Measurements from ENCODE around the gene CTDSP1.

The CTDSP1 gene

DNA sequence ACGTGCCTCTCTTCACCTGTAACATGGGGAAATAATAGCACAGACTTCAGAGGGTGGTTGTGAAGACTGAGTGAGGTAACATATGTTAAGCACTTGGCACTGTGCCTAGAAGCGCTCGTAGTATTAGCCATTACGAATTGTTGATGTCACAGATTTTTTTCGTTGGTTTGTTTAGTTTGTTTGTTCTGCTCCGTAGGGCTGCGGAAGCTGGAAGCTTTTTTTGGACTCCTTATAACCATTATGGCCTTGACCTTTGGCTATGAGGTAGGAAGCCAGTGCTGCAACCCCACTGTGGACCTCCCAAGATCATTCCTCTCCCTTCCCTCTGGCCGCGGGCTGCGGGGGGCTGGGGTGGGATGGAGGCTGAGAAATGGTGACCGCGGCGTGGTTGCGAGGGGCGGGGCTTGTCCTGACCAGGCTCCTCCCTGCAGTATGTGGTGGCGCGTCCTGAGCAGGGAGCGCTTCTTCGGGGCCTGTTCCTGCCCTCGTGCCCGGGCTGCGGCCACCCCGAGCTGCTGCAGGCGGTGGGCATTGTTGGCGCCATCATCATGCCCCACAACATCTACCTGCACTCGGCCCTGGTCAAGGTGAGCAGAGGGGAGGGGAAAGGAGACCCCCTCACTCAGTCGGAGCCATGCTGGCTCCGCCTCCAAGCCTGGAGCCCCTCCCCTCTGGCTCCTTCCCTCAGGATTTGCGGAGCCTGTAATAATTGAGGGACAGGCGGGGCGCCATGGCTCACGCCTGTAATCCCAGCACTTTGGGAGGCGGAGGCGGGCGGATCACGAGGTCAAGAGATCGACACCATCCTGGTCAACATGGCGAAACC, 12.1 kb upstream of the CTDSP1 start:
- peaks cover 12% of the 10 kb centered on the region for H3K27me3 Mint-ChIP-seq
- no peak overlapping the region for H3K27ac Mint-ChIP-seq (ENCODE audit: low read depth)
- peaks cover 7% of the 10 kb centered on the region for H3K4me1 Mint-ChIP-seq
- ATAC-seq (replicated peaks; ENCODE audit: extremely low read depth, poor library complexity, severe bottlenecking) (peak; percentile 32), DNase-seq (ENCODE audit: low spot score in 2 of 2) (no peak)
- no peaks in the 10 kb centered on the region for H3K9me3 Mint-ChIP-seq
- H3K4me3 Mint-ChIP-seq: no peak overlapping the region
- H3K36me3 Mint-ChIP-seq (ENCODE audit: insufficient read depth): no peaks in the 10 kb centered on the region

DNA sequence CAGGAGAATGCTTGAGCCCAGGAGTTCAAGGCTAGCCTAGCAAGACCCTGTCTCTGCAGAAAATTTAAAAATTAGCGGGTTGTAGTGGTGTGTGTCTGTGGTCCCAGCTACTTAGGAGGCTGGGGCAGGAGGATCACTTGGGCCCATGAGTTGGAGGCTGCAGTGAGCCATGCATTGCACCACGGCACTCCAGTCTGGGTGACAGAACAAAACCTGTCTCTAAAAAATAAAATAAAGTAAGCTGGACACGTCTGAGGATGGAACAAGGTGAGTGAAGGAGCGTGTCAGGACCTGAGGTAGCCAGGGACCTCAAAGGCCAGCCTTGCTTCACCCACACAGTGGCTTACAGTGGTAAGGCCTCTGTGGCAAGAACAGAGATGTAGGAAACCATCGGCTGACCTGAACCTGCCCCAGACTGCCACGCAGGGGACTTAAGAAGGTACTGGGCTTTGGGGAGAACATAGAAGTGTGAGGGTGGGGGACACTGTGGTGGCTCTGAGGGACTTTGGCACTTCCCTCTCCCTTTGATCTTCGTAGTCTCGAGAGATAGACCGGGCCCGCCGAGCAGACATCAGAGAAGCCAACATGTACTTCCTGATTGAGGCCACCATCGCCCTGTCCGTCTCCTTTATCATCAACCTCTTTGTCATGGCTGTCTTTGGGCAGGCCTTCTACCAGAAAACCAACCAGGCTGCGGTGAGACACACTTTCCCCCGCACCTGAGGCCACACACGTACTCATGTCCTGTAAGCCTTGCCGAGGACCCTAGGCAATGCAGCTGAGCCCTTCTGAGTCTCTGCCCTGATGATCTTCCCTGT, 10.1 kb upstream of the CTDSP1 start:
- no peak overlapping the region for H3K27ac Mint-ChIP-seq (ENCODE audit: low read depth)
- DNase-seq (ENCODE audit: low spot score in 2 of 2) (no peak), ATAC-seq (replicated peaks; ENCODE audit: extremely low read depth, poor library complexity, severe bottlenecking) (no peak)
- no peak overlapping the region for H3K4me3 Mint-ChIP-seq
- H3K9me3 Mint-ChIP-seq: no peaks in the 10 kb centered on the region
- peaks cover 12% of the 10 kb centered on the region for H3K27me3 Mint-ChIP-seq
- peaks cover 2% of the 10 kb centered on the region for H3K36me3 Mint-ChIP-seq (ENCODE audit: insufficient read depth)
- H3K4me1 Mint-ChIP-seq: peaks cover 26% of the 10 kb centered on the region

DNA sequence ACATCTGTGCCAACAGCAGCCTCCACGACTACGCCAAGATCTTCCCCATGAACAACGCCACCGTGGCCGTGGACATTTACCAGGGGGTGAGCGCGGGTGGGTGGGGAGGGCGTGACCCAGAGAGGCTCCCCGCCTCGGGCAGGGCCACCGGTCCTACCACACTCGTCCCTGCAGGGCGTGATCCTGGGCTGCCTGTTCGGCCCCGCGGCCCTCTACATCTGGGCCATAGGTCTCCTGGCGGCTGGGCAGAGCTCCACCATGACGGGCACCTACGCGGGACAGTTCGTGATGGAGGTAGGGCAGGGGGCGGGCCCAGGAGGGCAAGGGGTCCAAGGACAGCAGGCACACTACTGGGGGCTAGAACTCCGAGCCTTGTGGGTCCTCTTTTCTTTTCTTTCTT, 8.5 kb upstream of the CTDSP1 start:
- no peaks in the 10 kb centered on the region for H3K9me3 Mint-ChIP-seq
- ATAC-seq (replicated peaks; ENCODE audit: extremely low read depth, poor library complexity, severe bottlenecking): no peak
- no peak for DNase-seq (ENCODE audit: low spot score in 2 of 2)
- peaks cover 6% of the 10 kb centered on the region for H3K36me3 Mint-ChIP-seq (ENCODE audit: insufficient read depth)
- peaks cover 12% of the 10 kb centered on the region for H3K27me3 Mint-ChIP-seq
- no peak overlapping the region for H3K27ac Mint-ChIP-seq (ENCODE audit: low read depth)
- H3K4me3 Mint-ChIP-seq: no peak overlapping the region
- H3K4me1 Mint-ChIP-seq: peaks cover 39% of the 10 kb centered on the region

DNA sequence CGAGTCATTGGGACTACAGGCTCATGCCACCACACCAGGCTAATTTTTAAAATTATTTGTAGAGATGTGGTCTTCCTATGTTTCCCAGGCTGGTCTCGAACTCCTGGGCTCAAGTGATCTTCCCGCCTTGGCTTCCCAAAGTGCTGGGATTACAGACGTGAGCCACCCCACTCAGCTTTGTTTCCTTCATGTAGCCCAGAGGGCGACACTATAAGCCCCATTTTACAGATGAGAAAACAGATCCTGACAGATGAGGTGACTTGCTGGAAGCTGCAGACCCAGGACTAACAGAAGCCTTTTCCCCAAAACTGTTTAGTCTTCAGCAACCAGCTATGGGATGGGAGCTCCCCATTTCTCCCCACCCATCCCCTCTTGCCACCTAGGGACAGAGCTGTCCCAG, 7.2 kb upstream of the CTDSP1 start:
- Mint-ChIP-seq H3K4me1 (peaks cover 46% of the 10 kb centered on the region), H3K36me3 (ENCODE audit: insufficient read depth) (peaks cover 15% of the 10 kb centered on the region), H3K27me3 (peaks cover under 1% of the 10 kb centered on the region), H3K9me3 (no peaks in the 10 kb centered on the region), H3K4me3 (no peak overlapping the region), H3K27ac (ENCODE audit: low read depth) (no peak overlapping the region)
- ATAC-seq (replicated peaks; ENCODE audit: extremely low read depth, poor library complexity, severe bottlenecking) (no peak), DNase-seq (ENCODE audit: low spot score in 2 of 2) (no peak)

DNA sequence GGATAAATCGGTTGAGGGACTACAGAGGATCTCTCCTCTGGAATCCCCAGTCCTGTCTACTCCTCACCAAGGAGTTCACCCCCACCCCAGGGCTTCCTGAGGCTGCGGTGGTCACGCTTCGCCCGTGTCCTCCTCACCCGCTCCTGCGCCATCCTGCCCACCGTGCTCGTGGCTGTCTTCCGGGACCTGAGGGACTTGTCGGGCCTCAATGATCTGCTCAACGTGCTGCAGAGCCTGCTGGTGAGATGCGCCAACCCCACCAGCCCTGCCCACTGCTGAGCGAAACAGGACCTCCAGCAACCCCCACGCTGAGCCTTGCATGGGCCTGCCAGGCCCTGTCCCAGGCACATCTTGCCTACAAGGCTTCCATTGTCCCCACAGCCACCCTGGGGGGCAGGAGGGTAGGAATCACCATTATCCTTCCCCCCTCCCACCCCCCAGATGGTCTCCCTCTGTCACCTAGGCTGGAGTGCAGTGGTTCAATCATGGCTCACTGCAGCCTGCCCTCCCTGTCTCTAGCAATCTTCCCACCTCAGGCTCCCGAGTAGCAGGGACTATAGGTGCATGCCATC, 6.7 kb upstream of the CTDSP1 start:
- Mint-ChIP-seq H3K36me3 (ENCODE audit: insufficient read depth) (peaks cover 21% of the 10 kb centered on the region), H3K9me3 (no peaks in the 10 kb centered on the region), H3K4me3 (no peak overlapping the region), H3K27ac (ENCODE audit: low read depth) (no peak overlapping the region), H3K27me3 (no peaks in the 10 kb centered on the region), H3K4me1 (peaks cover 52% of the 10 kb centered on the region)
- no peak for DNase-seq (ENCODE audit: low spot score in 2 of 2)
- no peak for ATAC-seq (replicated peaks; ENCODE audit: extremely low read depth, poor library complexity, severe bottlenecking)

DNA sequence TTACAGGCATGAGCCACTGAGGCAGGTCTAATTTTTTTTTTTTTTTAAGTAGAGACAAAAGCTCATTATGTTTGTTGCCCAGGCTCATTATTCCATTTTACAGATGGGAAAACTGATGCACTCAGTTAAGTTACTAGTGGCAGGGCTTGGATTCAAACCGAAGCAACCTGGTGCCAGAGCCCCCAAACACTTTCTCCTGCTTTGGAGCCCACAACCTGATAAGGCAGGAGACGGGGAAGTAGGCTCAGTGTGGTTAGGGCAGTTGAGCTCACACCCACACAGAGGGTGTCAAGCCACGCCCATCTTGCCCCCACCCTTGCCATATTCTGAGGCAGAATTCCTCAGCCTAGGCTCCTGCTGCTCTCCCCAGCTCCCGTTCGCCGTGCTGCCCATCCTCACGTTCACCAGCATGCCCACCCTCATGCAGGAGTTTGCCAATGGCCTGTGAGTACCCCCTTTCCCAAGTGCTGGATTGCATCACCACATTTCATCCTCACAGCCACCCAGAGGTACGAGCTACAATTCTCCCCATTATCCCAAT, 5.8 kb upstream of the CTDSP1 start:
- H3K4me1 Mint-ChIP-seq: peaks cover 52% of the 10 kb centered on the region

DNA sequence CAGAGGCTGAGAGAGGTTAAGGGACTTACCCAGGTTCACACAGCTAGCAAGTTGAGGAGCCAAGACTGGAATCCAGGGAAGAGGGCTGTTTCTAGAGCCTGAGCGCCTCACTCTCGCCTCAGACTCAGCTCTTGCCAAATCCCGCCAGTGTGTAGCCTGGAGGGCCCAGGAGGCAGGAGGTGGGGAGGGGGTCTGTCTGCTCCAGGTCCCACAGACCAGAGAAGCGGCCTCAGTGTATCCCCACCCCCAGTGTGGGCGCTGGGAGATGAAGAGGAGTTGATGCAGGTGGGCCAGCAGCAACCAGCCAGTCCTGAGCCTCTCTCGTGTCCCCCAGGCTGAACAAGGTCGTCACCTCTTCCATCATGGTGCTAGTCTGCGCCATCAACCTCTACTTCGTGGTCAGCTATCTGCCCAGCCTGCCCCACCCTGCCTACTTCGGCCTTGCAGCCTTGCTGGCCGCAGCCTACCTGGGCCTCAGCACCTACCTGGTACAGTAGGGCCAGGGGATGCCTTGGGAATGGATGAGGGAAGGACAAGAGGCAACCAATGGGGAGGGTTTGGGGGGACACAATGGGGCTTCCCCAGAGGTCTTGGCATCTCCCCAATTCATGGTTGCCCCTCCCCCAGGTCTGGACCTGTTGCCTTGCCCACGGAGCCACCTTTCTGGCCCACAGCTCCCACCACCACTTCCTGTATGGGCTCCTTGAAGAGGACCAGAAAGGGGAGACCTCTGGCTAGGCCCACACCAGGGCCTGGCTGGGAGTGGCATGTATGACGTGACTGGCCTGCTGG, 5.2 kb upstream of the CTDSP1 start:
- Mint-ChIP-seq H3K4me1 (peaks cover 52% of the 10 kb centered on the region), H3K27ac (ENCODE audit: low read depth) (no peak overlapping the region), H3K36me3 (ENCODE audit: insufficient read depth) (peaks cover 29% of the 10 kb centered on the region), H3K27me3 (no peaks in the 10 kb centered on the region), H3K9me3 (no peaks in the 10 kb centered on the region), H3K4me3 (peak overlapping the region; percentile 31)
- ATAC-seq (replicated peaks; ENCODE audit: extremely low read depth, poor library complexity, severe bottlenecking) (no peak), DNase-seq (ENCODE audit: low spot score in 2 of 2) (no peak)

More for the DNA sequence above, 5.8 kb upstream of the CTDSP1 start:
- no peak overlapping the region for H3K27ac Mint-ChIP-seq (ENCODE audit: low read depth)
- peak overlapping the region; percentile 31 for H3K4me3 Mint-ChIP-seq
- ATAC-seq (replicated peaks; ENCODE audit: extremely low read depth, poor library complexity, severe bottlenecking) (no peak), DNase-seq (ENCODE audit: low spot score in 2 of 2) (no peak)
- H3K27me3 Mint-ChIP-seq: no peaks in the 10 kb centered on the region
- H3K9me3 Mint-ChIP-seq: no peaks in the 10 kb centered on the region
- H3K36me3 Mint-ChIP-seq (ENCODE audit: insufficient read depth): peaks cover 25% of the 10 kb centered on the region

DNA sequence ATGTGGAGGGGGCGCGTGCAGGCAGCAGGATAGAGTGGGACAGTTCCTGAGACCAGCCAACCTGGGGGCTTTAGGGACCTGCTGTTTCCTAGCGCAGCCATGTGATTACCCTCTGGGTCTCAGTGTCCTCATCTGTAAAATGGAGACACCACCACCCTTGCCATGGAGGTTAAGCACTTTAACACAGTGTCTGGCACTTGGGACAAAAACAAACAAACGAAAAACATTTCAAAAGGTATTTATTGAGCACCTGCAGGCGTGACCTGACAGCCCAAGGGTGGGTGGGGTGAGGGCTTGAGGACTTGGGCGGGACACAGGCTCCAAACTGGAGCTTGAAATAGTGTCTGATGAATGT, 4.6 kb upstream of the CTDSP1 start:
- DNase-seq (ENCODE audit: low spot score in 2 of 2) (no peak), ATAC-seq (replicated peaks; ENCODE audit: extremely low read depth, poor library complexity, severe bottlenecking) (no peak)
- peaks cover 52% of the 10 kb centered on the region for H3K4me1 Mint-ChIP-seq
- H3K27ac Mint-ChIP-seq (ENCODE audit: low read depth): no peak overlapping the region
- H3K4me3 Mint-ChIP-seq: no peak overlapping the region
- no peaks in the 10 kb centered on the region for H3K27me3 Mint-ChIP-seq
- no peaks in the 10 kb centered on the region for H3K9me3 Mint-ChIP-seq
- H3K36me3 Mint-ChIP-seq (ENCODE audit: insufficient read depth): peaks cover 31% of the 10 kb centered on the region

DNA sequence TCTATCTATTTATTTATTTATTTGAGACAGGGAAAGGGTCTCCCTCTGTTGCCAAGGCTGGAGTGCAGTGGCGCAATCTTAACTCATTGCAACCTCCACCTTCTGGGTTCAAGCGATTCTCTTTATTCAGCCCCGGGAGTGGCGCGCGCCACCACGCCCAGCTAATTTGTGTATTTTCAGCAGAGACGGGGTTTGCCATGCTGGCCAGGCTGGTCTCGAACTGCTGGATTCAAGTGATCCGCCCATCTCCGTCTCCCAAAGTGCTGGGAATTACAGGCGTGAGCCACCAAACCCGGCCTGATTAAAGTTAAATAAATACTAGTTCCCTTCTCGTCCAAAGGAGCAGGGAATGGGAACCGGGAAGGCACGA, 4.2 kb upstream of the CTDSP1 start:
- DNase-seq (ENCODE audit: low spot score in 2 of 2): no peak
- peak overlapping the region; percentile 92 for H3K4me3 Mint-ChIP-seq
- no peaks in the 10 kb centered on the region for H3K9me3 Mint-ChIP-seq
- no peaks in the 10 kb centered on the region for H3K27me3 Mint-ChIP-seq
- H3K36me3 Mint-ChIP-seq (ENCODE audit: insufficient read depth): peaks cover 34% of the 10 kb centered on the region
- peaks cover 52% of the 10 kb centered on the region for H3K4me1 Mint-ChIP-seq
- no peak for ATAC-seq (replicated peaks; ENCODE audit: extremely low read depth, poor library complexity, severe bottlenecking)
- H3K27ac Mint-ChIP-seq (ENCODE audit: low read depth): peak overlapping the region; percentile 94

DNA sequence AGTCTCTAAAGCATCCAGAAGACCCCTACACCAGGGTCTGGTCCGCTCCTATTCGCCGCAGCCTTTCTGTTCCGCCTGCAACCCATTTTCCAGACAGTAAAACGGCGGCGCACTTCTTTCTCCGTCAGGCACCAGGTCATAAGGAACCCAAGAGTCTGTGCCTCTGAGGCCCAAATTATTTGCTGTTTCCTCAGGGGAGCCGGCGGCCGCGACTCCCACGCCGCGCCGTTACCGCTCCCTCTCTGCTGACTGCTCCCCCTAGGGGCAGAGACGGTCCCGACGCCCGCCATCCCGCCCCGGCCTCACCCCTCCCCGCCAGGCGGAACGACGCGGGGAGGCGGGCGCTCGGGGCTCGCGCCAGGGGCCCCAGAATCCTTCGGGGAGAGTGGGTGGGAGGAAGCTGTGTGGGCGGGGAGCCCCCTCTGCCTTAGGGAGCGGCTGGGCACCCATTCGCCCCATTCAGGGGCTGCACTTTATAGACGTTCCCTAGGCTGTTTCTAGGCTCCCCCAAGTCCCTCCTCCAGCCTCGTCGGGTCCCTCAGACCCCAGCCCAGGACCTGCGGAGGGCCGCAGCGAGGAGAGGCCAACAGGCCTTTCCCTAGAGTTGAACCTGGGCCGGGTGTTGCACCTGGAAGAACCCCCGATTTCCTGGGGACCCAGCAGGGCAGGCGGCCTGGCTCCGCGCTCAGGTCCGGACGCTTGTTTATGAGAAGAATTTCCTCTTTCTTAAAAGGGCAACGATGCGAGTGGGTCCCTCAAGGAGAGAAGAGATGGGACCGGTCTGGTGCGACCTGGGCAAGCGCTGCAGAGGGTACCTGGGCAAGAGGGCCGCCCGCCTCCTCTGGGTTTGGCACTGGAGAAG, 3.6 kb upstream of the CTDSP1 start:
- Mint-ChIP-seq H3K27me3 (no peaks in the 10 kb centered on the region), H3K36me3 (ENCODE audit: insufficient read depth) (peaks cover 34% of the 10 kb centered on the region), H3K27ac (ENCODE audit: low read depth) (peak overlapping the region; percentile 94), H3K9me3 (no peaks in the 10 kb centered on the region), H3K4me3 (peak overlapping the region; percentile 92), H3K4me1 (peaks cover 52% of the 10 kb centered on the region)
- ATAC-seq (replicated peaks; ENCODE audit: extremely low read depth, poor library complexity, severe bottlenecking) (peak; percentile 63), DNase-seq (ENCODE audit: low spot score in 2 of 2) (peak; percentile 81 to 92)

DNA sequence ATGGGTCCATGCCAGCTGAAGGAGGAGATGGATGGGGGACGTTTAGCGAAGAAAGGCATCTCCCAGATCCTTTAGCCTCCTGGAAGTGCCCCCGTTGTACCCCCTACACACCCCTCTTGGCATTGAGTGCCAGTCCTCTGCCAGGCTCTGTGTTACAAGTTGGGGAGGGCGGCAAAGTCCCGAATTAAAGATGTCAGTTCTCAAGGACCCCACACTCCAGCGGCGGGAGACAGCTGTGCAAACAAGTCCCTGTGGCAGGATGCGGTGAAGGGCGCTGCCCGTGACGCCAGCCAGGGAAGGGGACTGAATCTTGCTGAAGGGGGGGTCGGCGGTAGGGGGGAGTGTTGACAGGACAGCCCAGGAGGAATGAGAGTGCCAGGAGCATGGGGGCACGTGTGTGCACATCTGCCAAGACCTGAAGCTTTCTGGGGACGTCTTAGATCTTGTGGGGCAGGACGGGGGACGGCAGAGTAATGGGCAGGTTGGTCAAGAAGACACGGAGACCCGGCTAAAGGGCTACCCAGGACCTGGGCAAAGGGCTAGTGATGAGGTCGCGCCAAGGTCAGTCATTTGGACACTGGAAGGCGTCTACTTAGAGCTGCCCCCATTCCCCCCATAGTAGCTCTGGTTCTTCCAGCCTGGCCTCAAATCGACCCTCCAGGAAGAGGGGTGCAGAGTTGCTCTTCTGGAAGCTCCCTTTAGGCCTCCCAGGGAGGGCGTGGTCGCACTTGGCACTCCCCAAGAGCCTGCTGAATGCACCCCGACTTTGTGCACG, 2.8 kb upstream of the CTDSP1 start:
- peaks cover 37% of the 10 kb centered on the region for H3K36me3 Mint-ChIP-seq (ENCODE audit: insufficient read depth)
- H3K4me1 Mint-ChIP-seq: peaks cover 59% of the 10 kb centered on the region

More for the DNA sequence above, 2.8 kb upstream of the CTDSP1 start:
- no peaks in the 10 kb centered on the region for H3K9me3 Mint-ChIP-seq
- H3K4me3 Mint-ChIP-seq: peak overlapping the region; percentile 92
- DNase-seq (ENCODE audit: low spot score in 2 of 2): peak; percentile 55 to 77
- H3K27ac Mint-ChIP-seq (ENCODE audit: low read depth): peak overlapping the region; percentile 94
- peak; percentile 26 for ATAC-seq (replicated peaks; ENCODE audit: extremely low read depth, poor library complexity, severe bottlenecking)
- no peaks in the 10 kb centered on the region for H3K27me3 Mint-ChIP-seq
